GM21529 (cell line): ENCODE measurements around the gene RBM33.
A peak's percentile ranks its signal among the peaks of the same experiment; 100 is the strongest.
"Not testable (repeated sequence)": the region's sequence is repeated elsewhere in the genome, so short reads cannot be mapped to it uniquely, and the experiment has no call there.

Experiments used
- ATAC-seq: cut with Tn5 transposase; IDR thresholded peaks from one replicate; pipeline ENCODE4 v1.9.1; 2021; ENCODE audit not compliant: unreplicated experiment

Gene RBM33

DNA sequence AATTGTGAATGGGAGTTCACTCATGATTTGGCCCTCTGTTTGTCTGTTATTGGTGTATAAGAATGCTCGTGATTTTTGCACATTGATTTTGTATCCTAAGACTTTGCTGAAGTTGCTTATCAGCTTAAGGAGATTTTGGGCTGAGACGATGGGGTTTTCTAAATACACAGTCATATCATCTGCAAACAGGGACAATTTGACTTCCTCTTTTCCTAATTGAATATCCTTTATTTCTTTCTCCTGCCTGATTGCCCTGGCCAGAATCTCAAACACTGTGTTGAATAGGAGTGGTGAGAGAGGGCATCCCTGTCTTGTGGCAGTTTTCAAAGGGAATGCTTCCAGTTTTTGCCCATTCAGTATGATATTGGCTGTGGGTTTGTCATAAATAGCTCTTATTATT lies 43.8 kb downstream of the RBM33 start:
- not testable (repeated sequence) for ATAC-seq

DNA sequence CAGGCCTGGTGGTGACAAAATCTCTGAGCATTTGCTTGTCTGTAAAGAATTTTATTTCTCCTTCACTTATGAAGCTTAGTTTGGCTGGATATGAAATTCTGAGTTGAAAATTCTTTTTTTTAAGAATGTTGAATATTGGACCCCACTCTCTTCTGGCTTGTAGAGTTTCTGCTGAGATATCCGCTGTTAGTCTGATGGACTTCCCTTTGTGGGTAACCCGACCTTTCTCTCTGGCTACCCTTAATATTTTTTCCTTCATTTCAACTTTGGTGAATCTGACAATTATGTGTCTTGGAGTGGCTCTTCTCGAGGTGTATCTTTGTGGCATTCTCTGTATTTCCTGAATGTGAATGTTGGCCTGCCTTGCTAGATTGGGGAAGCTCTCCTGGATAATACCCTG lies 46.2 kb downstream of the RBM33 start:
- ATAC-seq: not testable (repeated sequence)

DNA sequence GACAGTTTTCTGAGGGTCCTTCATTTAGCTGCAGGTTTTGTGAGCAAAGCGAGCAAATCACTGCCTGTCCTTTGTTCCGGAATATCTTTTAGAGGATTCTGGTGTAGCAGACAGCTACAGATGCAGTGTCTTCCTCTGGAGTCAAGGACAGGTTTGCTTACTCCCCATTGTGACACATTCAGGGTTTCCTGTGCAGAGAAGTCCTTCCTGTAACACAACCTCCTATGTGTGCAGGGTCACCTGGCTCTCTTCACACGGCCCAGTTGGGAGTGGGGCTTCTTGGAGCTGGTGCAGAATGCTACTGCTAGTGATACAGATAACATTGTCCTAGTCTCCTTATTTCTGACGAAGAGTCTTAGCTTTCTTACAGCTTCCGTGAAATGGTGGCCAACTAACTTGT lies 47.9 kb downstream of the RBM33 start:
- ATAC-seq: no peak

DNA sequence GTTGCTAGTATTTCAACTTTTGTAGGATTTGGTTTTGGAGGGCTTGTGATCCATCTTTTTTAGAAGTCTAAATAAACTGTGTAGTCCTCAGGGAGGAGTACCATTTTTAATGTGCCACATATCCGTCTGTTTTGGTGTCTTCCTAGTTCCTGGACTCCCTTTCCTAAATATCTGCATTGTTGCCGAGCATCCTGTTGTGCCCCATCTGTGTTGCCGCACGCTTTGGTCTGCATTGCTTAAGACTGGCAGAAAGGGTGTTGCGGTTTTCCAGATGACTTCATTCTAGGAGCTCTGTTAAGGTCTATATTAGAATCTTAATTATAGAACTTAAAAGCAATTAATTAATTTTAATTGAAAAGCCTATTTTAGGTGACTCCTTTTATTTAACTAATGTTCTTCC lies 49.4 kb downstream of the RBM33 start:
- no peak for ATAC-seq

DNA sequence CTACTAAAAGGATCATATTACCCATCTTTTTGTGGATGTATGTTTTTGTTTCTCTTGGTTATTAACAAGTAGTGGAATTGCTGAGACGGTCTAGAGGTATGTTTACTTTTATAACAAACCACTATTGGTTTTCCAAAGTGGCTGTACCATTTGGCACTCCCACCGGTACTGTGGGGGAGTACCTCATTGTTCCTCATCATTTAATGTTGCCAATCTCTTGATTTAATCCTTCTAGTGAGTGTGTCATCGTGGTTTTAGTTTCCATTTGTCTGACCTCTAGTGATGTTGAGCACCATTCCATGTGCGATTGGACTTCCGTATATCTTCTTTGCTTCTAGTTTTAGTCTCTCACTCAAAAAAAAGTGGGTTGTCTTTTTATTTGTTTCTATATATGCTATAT lies 50.4 kb downstream of the RBM33 start:
- ATAC-seq: no peak

DNA sequence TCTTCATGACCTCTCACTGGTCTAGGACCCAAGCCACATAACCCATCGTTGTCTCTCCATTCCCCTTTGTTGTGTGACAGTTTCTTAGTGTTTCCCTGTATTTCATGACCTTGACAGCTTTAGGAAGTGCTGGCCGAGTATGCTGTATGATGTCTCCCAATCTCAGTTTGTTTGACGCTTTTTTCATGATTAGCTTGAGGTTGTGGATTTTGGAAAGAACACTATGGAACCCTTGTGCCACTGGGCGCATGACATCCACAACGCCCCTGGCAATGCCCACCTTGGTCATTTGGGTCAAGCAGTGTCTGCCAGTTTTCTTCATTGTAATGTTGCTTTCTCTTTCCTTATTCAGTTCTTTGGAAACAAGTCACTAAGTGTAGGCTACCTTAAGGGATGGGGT lies 52.3 kb downstream of the RBM33 start:
- no peak for ATAC-seq

DNA sequence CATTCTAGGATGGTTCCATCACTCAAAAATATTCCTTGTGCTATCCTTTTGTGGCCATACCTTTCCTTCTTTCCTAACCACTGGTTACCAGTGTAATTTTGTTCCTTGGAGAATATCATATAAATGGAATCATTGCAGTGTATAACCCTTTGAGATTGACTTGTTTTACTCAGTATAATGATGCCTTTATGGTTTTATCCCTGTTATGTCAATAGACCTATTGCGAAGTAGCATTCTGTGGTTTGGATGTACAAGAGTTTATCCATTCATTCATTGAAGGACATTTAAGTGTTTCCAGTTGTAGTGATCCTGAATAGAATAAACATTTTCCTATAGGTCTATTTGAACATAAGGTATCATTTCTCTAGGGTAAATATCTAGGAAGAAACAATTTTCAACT lies 54.2 kb downstream of the RBM33 start:
- ATAC-seq: no peak

DNA sequence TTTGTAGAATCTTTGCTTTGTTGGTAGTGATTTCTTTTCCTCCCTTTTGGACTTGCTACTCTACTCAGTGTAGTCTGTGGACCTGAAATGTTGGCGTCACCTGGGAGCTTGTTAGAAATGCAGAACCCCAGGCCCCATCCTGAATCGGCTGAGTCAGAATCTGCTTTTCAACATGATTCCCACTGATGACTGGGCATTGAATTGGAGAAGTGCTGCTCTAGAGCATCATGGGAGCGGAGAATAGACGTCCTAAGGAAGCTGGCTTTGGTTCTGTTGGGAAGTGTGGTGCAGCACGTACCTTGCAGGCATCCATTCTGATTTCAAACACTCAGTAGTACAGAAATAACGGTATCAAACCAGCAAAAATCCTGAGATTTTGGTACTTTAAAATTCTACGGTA lies 54.7 kb downstream of the RBM33 start:
- no peak for ATAC-seq

DNA sequence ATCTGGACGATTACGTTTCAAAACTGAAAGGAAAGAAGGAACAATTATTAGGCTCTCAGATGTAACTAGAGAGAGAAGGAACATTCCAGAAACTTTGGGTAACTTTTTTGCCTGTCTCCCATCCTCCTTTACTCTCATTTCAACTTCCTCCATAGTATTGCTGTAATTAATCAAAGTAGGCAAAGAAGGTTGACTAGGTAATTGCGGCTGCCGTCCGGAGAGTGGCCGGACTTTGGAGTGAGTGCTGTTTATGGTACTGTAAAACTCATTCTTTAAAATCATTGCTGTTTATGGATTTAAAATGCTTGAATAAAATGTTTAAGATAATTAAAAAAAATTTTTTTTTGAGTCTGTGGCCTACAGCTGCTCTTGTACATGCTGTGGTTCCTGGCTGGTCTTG lies 56.4 kb downstream of the RBM33 start:
- ATAC-seq: no peak

DNA sequence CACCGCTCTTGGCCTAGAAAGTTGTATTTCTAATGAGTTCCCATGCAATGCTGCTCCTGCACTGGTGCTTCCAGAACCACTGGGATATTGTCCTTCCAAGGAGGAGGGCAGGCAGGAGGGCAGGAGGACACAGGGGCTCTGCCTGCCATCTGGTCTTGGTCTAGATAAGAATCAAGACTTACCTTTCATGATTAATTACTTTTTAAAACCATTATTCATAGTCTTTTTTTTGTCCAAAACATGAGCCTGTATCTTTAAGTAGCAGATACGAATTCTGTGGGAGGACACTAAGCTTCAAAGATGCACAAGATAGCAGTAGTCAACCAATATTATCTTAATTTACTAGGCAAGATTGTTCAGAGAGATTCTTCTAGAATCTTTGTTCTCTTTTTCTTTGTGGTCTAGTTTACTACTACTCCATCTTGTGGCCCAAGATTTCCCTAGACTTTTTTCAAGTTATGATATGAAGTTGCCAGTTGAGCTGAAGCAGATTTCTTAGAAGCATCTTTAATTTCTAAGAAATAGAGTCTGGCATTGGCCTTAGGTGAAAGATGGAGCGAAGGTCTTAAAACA lies 57.6 kb downstream of the RBM33 start:
- ATAC-seq: no peak

DNA sequence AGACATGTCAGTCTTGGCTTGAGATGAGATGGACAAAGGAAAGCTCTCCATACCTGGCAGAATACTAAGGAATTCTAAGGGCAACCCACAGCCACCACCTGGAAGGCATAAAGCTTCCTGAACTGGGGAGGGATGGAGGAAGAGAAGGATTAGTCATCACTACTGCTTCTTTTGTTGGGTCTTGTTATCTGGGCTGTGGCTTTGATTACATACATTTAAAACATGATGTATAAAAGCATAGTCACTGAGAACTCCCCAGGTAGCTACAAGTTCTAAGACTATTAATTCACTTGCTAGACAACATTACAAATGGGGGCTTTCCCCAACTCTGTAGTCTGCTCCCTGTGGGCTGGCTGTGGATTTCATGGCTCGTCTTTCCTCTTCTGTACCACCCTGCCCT lies 58.2 kb downstream of the RBM33 start:
- no peak for ATAC-seq

DNA sequence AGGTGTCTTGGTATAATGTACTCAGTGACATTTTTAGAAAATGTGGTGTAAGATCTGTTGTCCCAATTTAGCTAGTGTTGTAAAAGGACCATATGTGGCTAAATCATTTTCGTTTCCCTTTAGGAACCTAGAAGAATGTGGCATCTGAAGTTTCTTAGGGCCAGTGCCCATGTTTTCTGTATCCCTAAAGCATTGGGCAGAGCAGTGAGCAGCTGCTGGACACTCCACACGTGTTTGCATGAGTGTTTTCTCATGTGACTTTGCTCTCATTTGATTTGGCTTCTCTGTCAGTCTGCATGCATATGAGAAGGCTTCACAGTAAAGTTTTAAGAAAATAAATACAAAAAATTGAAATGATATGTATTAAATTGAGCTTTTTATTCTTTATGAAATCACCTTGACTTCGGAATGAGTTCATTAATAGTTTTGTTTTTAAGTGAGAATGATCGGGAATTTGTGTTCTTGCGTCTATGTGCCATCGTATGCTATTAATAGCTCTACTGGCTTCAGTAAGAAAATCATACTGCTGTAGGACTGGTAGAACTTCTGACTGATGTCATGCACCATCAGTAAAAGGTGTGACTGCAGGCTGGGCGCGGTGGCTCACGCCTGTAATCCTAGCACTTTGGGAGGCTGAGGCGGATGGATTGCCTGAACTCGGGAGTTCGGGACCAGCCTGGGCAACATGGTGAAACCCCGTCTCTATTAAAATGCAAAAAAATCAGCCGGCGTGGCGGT lies 61.3 kb downstream of the RBM33 start:
- no peak for ATAC-seq

DNA sequence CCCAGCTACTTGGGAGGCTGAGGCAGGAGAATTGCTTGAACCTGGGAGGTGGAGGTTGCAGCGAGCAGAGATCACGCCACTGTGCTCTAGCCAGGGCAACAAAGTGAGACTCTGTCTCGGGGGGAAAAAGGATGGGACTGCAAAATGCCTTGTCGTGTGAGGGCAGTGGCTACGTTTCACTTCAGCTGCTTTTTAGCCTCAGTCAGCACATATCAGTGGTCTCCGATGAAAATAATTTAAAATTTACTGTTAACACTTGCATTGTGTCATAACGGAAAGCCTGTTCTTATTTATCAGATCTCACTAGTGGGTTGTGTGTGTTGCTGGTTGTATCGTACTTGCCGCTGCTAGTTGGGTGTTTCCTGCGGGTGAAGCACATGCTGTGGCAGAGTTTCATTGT lies 61.9 kb downstream of the RBM33 start:
- ATAC-seq: no peak

DNA sequence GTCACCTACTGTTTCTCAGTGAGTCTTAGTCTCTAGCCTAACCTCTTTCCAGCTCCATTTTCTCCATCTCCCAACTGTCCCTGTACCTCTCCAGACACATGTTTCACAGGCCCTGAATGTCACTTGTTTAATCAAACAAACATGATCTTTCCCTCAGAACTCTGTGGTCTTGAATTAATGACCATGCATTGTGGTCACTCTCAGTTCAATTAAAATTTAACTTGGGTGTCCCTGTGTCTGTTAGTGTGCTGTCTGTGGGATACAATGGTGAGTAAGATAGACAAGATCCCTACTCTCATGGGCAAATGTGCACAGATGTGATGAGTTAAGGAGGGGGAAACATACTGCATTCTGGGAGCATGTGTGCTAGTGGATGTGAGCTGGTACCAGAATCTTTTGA lies 65.0 kb downstream of the RBM33 start:
- no peak for ATAC-seq

DNA sequence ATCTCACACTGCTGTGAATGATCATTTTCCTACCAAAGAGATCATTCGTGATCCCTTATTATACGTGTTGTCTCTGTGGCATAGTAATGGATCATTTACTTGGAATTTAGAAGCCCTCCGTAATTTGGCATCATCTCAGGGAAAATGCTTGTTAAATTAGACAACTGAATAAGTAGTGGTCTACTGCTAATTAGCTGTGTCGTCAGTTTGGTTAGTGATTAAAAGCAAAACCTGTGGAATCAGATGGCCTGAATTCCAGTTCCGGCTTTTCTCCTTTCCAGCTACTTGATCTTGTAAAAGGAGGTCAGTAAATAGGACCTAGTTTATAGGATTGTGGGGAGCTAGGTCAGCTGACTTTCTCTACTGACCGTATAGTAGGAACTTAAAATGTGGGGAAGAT lies 65.6 kb downstream of the RBM33 start:
- no peak for ATAC-seq

DNA sequence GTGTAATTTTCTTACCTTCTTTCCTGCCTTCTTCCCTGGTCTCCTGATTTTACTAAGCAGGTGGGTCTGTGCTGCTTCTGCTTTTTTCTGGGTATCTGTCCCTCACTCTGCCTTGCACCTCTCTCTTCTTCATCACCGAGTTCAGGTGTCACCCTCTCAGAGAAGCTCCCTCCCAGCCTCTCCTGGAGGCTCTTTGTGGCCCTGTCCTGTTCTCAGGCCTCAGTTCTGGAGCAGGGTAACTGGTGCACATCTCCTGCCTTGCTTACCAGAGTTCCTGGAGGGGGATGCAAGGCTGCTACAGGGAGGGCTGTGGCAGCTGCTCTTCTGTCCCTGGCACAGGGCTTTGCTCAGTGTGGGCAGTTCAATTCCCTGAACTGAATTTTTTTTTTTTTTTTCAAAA lies 66.1 kb downstream of the RBM33 start:
- peak; percentile 79 for ATAC-seq

DNA sequence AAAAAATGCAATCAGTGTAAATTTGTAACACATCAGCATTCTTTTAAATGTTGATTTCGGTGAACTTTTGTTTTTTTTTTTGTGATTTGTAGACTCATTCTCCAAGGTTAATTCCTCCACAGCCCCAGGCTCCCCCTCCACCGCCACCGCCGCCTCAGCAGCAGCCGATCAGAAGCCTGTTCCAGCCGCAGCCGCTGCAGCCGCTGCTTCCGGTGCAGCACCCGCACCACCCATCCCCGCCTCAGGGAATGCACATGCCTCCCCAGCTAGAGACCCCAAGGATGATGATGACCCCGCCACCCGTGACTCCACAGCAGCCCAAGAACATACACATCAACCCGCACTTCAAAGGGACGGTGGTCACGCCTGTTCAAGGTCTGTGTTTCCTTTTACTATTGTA lies 66.6 kb downstream of the RBM33 start:
- no peak for ATAC-seq

DNA sequence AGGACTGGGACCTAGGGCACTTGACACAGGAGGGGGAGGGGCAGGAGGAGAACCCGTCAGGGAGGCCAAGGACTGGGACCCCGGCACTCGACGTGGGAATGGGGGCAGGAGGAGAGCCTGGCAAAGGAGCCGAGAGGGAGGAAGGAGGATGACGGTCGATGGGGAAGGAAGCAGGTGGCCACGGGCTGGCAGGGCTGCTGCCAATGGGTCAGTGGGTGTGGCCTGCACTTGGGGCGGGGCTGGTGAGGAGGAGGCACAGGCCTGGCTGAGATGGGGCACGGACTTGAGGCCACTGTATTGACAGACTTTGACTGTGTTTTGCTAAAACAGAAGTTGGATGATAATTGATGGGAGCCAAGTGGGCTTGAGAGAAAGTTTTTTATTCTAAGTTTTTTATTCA lies 68.9 kb downstream of the RBM33 start:
- no peak for ATAC-seq

DNA sequence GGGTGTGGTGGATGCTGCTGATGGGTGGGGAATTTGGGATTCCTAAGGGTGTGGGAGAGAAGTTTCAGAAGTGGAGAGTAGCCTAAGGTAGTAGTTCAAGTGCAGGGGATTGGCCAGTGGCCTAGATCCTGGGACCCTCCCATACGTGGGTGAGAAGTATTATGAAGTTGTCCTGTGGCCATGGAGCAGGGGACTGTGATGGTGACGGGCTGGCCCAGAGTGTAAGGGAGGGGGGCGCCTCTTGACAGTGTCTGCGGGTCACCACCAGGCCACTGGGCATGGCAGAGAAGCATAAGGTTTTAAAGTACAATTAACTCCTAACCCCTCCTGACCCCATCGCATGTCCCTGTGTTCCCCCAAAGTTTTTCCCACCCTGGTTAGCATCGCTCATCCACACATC lies 70.2 kb downstream of the RBM33 start:
- no peak for ATAC-seq

DNA sequence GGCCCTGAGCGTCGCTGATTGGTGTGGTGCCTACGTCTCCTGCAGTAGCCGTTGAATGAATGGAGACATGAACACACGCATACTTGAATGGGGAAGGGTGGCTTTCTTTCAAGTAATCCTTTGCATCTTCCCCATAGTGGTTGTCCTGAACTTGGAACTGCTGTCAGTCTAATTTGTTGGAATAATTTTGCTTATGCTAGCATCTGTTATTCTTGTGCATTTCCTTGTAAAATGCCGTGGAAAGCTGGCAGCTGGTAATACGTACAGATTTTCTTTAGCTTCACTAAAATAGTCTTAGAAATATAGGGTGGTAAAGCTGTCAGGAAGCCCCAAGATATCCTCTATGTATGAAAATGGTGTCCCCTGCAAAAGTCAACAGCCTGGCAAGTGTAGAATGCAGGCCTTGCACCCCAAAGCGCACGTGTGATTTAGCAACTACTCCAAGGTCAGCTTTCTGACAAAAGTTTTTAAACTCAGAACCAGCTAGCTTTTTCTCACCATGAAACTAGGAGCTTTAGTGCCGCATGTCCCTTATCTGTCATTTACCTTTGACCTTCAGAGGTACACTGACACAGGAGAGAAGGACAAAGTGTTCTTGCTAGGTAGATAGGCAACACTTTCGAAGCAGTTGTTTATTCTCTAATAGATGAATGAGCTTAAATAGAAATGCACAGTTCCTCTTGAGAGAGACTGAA lies 70.8 kb downstream of the RBM33 start:
- ATAC-seq: no peak

DNA sequence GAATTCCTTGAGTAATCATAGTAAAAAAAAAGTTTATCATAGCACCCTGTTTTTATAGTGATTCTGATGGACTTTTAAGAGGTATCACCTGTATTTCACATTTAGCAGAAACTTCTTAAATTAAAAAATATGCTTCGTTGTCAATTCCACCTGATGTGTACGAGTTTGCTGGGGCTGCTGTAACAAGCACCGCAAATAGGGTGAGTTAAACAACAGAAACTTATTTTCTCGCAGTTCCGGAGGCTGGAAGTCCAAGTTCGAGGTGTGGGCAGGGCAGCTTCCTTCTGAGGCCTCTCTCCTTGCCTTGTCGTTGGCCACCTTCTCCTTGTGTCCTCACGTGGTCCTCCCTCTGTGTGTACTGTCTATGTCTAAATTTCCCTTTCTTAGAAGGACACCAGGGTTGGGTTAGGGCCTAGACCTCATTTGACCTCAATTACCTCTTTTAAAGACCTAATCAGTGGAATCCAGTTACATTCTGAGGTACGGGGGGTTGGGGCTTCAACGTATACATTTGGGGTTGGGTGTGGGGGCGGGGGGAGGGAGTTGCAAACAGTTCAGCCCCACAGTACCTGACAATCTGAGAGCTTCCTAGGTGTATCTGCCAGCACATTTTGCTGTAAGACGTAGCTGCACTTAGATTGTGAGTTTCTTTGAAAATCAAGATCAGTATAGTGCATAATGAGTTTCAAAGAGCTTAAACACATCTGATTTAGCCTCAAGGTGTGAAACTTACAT lies 72.7 kb downstream of the RBM33 start:
- ATAC-seq: no peak

DNA sequence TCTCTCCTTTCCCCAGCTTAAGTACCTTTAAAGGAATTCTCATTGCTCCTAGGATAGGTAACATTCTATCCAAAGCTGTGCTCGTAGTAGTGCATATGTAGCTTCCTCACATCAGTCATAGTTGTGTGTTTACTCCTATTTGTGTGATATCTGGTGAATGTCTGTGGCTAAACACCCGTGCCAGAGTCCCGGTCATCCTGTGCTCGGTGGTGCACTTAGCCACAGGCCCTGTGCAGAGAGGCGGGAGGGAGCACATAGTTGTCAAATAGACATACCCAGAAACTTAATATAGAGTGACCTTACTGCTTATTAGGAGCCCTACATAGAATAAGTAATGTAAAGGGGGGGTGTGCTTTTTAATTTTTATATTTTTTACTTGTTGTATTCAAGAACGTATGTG lies 76.6 kb downstream of the RBM33 start:
- no peak for ATAC-seq
